GM06990 (cell line): ENCODE data around the gene KIAA1755.

ENCODE experiments used
- DNase-seq: peaks from one replicate; pipeline ENCODE4 v3.0.0-alpha.2; 2011; ENCODE audit not compliant: insufficient read length; ENCODE audit errors: extremely low read depth
- H3K27me3 ChIP-seq: replicated peaks from 2 replicates; pipeline ENCODE4 v1.6.0; 2011; ENCODE audit warnings: low read length; ENCODE audit not compliant: control insufficient read depth, insufficient read depth
- H3K36me3 ChIP-seq: 2 replicates; pipeline ENCODE4 v1.5.1; 2011; ENCODE audit warnings: low read length; ENCODE audit not compliant: control insufficient read depth, insufficient read depth
- H3K4me3 ChIP-seq: replicated peaks from 2 replicates; pipeline ENCODE4 v1.5.1; 2011; ENCODE audit warnings: low read depth, mild to moderate bottlenecking, control low read depth, low read length
- CTCF ChIP-seq: IDR thresholded peaks from 2 replicates; pipeline ENCODE4 v1.5.1; 2011; ENCODE audit warnings: low read length, control low read depth, mild to moderate bottlenecking, inconsistent platforms; ENCODE audit not compliant: insufficient read depth, poor library complexity, severe bottlenecking

The KIAA1755 gene

GRCh38 chr20:38269715-38270114, 9.2 kb upstream of the KIAA1755 start:
- Histone ChIP-seq H3K27me3 (no peaks in the 10 kb centered on the region), H3K4me3 (no peak overlapping the region), H3K36me3 (no peaks in the 10 kb centered on the region)
- TF ChIP-seq CTCF = no peak
- DNase-seq = no peak

DNA sequence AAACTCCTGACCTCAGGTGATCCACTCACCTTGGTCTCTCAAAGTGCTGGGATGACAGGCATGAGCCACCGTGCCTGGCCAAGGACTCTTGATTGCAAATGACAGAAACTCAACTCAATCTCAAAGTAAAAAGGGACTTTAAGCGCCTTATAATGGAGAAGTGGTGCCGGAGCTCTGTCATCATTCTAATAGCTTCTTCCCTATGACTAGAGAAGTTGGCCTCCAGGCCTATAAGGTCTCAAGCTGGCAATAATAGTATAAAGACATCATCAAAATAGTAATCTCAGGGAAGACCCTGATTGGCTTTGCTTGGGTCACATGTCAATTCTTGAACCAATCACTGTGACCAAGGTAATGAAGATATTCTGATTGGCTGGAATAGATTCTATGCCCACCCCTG, 8.5 kb upstream of the KIAA1755 start:
- Histone ChIP-seq H3K36me3 (no peaks in the 10 kb centered on the region), H3K4me3 (no peak overlapping the region), H3K27me3 (no peaks in the 10 kb centered on the region)
- no peak for DNase-seq
- no peak for TF ChIP-seq CTCF

DNA sequence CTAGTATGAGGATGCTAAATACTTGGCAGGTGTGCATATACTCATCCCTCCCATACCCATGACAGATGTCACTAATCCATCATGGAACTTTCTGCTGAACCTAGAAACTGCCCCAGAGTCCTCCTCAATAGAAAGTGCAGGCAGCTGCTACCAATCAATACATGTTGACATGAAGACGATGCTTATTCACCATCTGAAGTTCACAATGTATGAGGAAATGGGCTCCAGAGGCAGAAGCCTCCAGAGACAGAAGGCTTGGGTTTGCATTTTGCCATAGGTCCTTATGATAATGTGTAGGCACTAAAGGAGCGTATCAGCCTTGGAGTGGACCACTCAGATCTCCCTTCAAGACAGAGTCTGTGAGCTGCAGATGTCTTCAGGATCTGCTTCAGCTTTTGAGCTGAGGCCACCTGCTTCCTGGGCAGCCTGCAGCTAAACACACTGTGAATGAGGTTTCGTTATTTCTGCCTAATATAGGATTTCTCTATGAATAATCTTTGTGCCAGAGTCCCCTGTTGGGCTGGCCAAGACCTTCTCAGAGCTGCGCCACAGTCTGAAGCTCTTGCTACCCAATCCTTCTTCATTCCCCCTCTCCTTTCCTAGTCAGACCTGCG, 7.5 kb upstream of the KIAA1755 start:
- no peaks in the 10 kb centered on the region for H3K27me3 ChIP-seq
- DNase-seq = no peak
- no peaks in the 10 kb centered on the region for H3K36me3 ChIP-seq
- no peak for TF ChIP-seq CTCF
- no peak overlapping the region for H3K4me3 ChIP-seq

DNA sequence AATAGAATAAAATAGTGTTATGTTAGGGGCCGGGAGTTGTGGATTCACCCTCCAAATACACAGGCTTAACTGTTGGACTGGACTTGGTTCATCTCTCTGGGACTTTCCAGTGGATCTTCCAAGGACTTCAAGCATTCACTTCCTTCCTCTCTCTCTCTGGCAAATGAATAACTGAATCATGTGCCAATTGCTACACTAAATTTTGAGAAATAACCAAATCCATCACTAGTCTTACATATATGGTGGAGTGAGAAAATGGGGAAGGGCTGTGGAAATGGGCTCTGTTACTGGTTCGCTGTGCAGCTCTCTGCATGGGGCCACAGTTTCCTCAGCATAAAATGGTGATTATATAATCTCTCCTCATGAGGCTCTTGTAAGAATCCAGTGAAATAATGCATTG, 6.8 kb upstream of the KIAA1755 start:
- Histone ChIP-seq H3K4me3 (no peak overlapping the region), H3K36me3 (no peaks in the 10 kb centered on the region), H3K27me3 (no peaks in the 10 kb centered on the region; the same call in 1 of the 2 replicates)
- no peak for DNase-seq
- no peak for TF ChIP-seq CTCF

DNA sequence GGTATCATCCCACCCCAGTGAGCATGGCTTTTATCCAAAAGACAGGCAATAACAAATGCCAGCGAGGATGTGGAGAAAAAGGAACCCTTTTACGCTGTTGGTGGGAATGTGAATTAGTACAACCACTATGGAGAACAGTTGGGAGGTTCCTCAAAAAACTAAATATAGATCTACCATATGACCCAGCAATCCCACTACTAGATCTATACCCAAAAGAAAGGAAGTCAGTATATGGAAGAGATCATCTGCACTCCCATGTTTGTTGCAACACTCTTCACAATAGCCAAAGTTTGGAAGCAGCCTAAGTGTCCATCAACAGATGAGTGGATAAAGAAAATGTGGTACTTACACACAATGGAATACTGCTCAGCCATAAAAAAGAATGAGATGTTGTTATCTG, 5.9 kb upstream of the KIAA1755 start:
- no peak for DNase-seq
- no peak overlapping the region for H3K4me3 ChIP-seq
- no peaks in the 10 kb centered on the region for H3K36me3 ChIP-seq
- no peak for TF ChIP-seq CTCF
- no peaks in the 10 kb centered on the region; the same call in 1 of the 2 replicates for H3K27me3 ChIP-seq

DNA sequence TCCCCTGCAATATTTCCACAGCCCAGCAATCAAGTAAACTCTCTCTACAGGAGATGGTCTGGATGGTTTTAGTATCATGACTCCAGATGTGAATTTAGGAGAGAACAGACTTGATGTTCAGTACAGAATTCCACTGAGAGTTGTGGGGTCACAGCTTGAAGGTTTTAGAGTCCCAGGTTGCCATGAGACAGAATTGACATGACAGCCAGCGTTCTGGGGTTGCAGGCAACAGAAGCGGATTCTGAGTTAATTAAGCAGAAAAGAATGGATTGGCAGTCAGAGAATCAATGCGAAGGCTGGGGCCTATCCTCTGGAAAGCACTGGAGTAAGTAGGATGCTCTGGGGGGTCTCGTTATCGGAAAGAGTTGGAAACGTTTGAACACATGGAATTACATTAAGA, 2.4 kb upstream of the KIAA1755 start:
- TF ChIP-seq CTCF = no peak
- Histone ChIP-seq H3K36me3 (no peaks in the 10 kb centered on the region), H3K4me3 (no peak overlapping the region), H3K27me3 (peaks cover 1% of the 10 kb centered on the region; the same call in 1 of the 2 replicates)
- DNase-seq = no peak
